Testis (tissue), 3 donors: ENCODE results near the gene CASTOR1. TPM values are rescaled to one million over a fixed set of nuclear protein-coding genes. Genes with fewer than 3 reads are reported as not detected.
A peak's percentile ranks its signal among the peaks of the same experiment; 100 is the strongest.

Experiments used
- DNase-seq: peaks from one replicate; pipeline ENCODE4 v3.0.0-alpha.2; 2019
- H3K27ac ChIP-seq, 2 donors: fragments of 200-600 bp; sonication (generic); one replicate each; pipeline ENCODE4 v1.5.1; 2019
- H3K27me3 ChIP-seq: fragments of 200-600 bp; sonication (generic); one replicate; pipeline ENCODE4 v1.5.1; 2019
- H3K36me3 ChIP-seq: fragments of 200-600 bp; sonication (generic); one replicate; pipeline ENCODE4 v1.5.1; 2017; ENCODE audit warnings: low read depth; ENCODE audit errors: missing control alignments
- H3K4me1 ChIP-seq: fragments of 200-600 bp; sonication (generic); one replicate; pipeline ENCODE4 v1.5.1; 2019
- H3K4me3 ChIP-seq, 2 donors: fragments of 200-600 bp; sonication (generic); one replicate each; pipeline ENCODE4 v1.5.1; 2017 to 2019
- H3K9me3 ChIP-seq: fragments of 200-600 bp; sonication (generic); one replicate; pipeline ENCODE4 v1.5.1; 2017
- POLR2A ChIP-seq: fragments of 450-650 bp; IDR thresholded peaks from one replicate; pipeline ENCODE4 v1.6.1; 2017; ENCODE audit warnings: antibody characterized with exemption, mild to moderate bottlenecking, moderate library complexity
- WGBS, 2 donors: methylation state at CpG; one replicate each; pipeline ENCODE4 v1.1.5; 2018; 5-methylcytosine and 5-hydroxymethylcytosine counted together
- intact Hi-C: fragments of 100-400 bp; cut with DNase I; formaldehyde crosslinking; loops from one replicate; pipeline ENCODE4 v1.15.1; 2023; ENCODE audit warnings: low total_unique reads
- polyA plus RNA-seq: library from polyadenylated mRNA; stranded (reverse); fragments of 350-450 nt; fragmentation: Illumina TruSeq; extraction: RNeasy Lipid Tissue Mini Kit (QIAGEN cat#74804); gene quantifications from one replicate; pipeline ENCODE4 v1.2.3, GENCODE V29; 2014; ENCODE audit warnings: low read depth, low replicate concordance; ENCODE audit not compliant: insufficient read depth
- total RNA-seq, 2 donors: library from RNA; depleted of rRNA; stranded (reverse); fragments of >200 nt; gene quantifications; one replicate each; pipeline ENCODE4 v1.2.3, GENCODE V29; 2016
- TF ChIP-seq, protein P1 (sequence below), 3 experiments: fragments of 450-650 bp in 2 of 3; fragments of 200-600 bp in 1 of 3; sonication (generic) in 1 of 3; IDR thresholded peaks; one replicate each; pipeline ENCODE4 v1.5.1; 2016 to 2019; ENCODE audit warnings: antibody characterized with exemption in 3 of 3, mild to moderate bottlenecking in 2 of 3, moderate library complexity in 1 of 3

The CASTOR1 gene
- total and polyA plus RNA-seq, 3 donors from 2014 or later, result 32.8 to 71.4 (median 36.7) TPM

- Histone ChIP-seq H3K4me1 (peaks cover 25% of the 10 kb centered on the region), H3K27ac (no peak overlapping the region), H3K9me3 (no peaks in the 10 kb centered on the region), H3K4me3 (no peak overlapping the region), H3K27me3 (no peaks in the 10 kb centered on the region), H3K36me3 (no peaks in the 10 kb centered on the region)
- intact Hi-C loops, result no loop called here
- no peak for DNase-seq
- WGBS, 2 donors, result 73 to 79% methylated on average over 8 to 15 of the region's 15 CpGs
- no peak for TF ChIP-seq POLR2A
Measured at GRCh38 chr22:30241576-30242371, 47.5 kb downstream of the CASTOR1 start.

- WGBS, 2 donors, result 81 to 87% methylated on average over 21 to 24 of the region's 24 CpGs
- H3K36me3 ChIP-seq, result no peaks in the 10 kb centered on the region
- intact Hi-C loops, result no loop called here
- H3K27ac ChIP-seq, result no peak overlapping the region
- no peak overlapping the region for H3K4me3 ChIP-seq
- DNase-seq, result no peak
- no peaks in the 10 kb centered on the region for H3K27me3 ChIP-seq
- no peak for TF ChIP-seq POLR2A
- TF ChIP-seq, protein P1, sequence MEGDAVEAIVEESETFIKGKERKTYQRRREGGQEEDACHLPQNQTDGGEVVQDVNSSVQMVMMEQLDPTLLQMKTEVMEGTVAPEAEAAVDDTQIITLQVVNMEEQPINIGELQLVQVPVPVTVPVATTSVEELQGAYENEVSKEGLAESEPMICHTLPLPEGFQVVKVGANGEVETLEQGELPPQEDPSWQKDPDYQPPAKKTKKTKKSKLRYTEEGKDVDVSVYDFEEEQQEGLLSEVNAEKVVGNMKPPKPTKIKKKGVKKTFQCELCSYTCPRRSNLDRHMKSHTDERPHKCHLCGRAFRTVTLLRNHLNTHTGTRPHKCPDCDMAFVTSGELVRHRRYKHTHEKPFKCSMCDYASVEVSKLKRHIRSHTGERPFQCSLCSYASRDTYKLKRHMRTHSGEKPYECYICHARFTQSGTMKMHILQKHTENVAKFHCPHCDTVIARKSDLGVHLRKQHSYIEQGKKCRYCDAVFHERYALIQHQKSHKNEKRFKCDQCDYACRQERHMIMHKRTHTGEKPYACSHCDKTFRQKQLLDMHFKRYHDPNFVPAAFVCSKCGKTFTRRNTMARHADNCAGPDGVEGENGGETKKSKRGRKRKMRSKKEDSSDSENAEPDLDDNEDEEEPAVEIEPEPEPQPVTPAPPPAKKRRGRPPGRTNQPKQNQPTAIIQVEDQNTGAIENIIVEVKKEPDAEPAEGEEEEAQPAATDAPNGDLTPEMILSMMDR (IDR thresholded peaks at IDR 0.05), result no peak
- H3K4me1 ChIP-seq, result peaks cover 19% of the 10 kb centered on the region
- H3K9me3 ChIP-seq, result no peaks in the 10 kb centered on the region
Measured at GRCh38 chr22:30240541-30241417, 48.5 kb downstream of the CASTOR1 start.

DNA sequence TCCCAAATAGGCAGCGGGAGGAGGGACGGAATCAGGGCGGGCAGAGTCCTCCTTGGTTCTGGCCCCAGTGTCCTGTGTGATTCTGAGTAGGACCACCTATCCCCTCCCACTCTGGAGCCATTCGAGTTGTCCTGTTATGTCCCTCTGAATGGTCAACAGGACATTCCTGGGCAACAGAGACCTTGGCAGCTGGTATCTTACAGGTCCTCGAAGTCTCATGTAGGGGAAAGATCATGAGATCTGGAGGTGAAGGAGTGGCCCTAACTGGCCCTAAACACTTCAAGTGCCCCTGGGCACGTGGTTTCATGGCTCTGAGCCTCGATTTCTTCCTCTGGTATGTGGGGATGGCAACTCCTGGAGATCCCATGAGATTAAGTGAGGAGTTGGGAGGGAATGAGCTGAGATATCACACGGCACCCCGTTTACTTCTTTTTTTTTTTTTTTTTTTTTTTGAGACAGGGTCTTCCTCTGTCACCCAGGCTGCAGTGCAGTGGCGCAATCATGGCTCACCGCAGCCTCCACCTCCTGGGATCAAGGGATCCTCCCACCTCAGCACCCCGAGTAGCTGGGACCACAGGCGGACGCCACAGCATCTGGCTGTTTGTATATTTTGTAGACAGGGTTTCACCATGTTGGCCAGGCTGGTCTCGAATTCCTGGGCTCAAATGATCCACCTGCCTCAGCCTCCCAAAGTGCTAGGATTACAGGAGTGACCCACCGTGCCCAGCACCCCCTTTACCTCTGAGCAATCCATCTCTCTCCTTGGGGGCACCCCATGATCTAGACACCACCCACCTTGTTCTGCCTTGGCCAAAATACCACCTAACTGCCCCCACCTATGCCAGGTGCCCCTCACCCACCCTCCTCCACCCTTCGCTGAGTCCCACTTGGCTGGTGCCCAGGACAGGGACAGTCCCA is 49.6 kb downstream of the CASTOR1 start:
- no peaks in the 10 kb centered on the region for H3K27me3 ChIP-seq
- no peak overlapping the region for H3K4me3 ChIP-seq
- intact Hi-C loops, result no loop called here
- no peaks in the 10 kb centered on the region for H3K9me3 ChIP-seq
- WGBS, 2 donors, result 89 to 93% methylated on average over 17 of the region's 17 CpGs
- no peak for TF ChIP-seq POLR2A
- no peak for DNase-seq
- no peak overlapping the region for H3K27ac ChIP-seq
- H3K4me1 ChIP-seq, result peaks cover 29% of the 10 kb centered on the region
- H3K36me3 ChIP-seq, result no peaks in the 10 kb centered on the region

GRCh38 chr22:30238661-30239487 is 50.4 kb downstream of the CASTOR1 start:
- TF ChIP-seq, protein P1 (IDR thresholded peaks at IDR 0.05), result no peak
- TF ChIP-seq POLR2A, result no peak
- H3K36me3 ChIP-seq, result no peaks in the 10 kb centered on the region
- peak; percentile 71 for DNase-seq
- H3K27me3 ChIP-seq, result no peaks in the 10 kb centered on the region
- H3K27ac ChIP-seq, result no peak overlapping the region
- intact Hi-C loops, result no loop called here
- peaks cover 31% of the 10 kb centered on the region for H3K4me1 ChIP-seq
- H3K4me3 ChIP-seq, result no peak overlapping the region
- WGBS, 2 donors, result 69 to 73% methylated on average over 23 to 27 of the region's 27 CpGs
- H3K9me3 ChIP-seq, result no peaks in the 10 kb centered on the region

GRCh38 chr22:30238136-30238535 is 51.2 kb downstream of the CASTOR1 start:
- 54 to 82% methylated on average over 7 to 9 of the region's 9 CpGs for WGBS, 2 donors
- Histone ChIP-seq H3K27ac (no peak overlapping the region), H3K4me1 (peaks cover 31% of the 10 kb centered on the region), H3K27me3 (no peaks in the 10 kb centered on the region), H3K36me3 (no peaks in the 10 kb centered on the region), H3K4me3 (no peak overlapping the region), H3K9me3 (no peaks in the 10 kb centered on the region)
- intact Hi-C loops, result no loop called here
- no peak for DNase-seq
- no peak for TF ChIP-seq POLR2A
- TF ChIP-seq, protein P1 (IDR thresholded peaks at IDR 0.05), result no peak
